Activated CD4-positive, alpha-beta T cell treated with anti-CD3 and anti-CD28 coated beads, Interleukin-2, amount 10 ng/mL, durations not matched to agents 24 days and 14 days (primary cell): ENCODE data around the gene KRTDAP. TPM values are rescaled to one million over a fixed set of nuclear protein-coding genes. Genes with fewer than 3 reads are reported as not detected.

ENCODE experiments used
- DNase-seq: peaks from one replicate; pipeline ENCODE4 v3.0.0; 2022
- H3K27ac Mint-ChIP-seq: one replicate; pipeline ENCODE4 v1.8.0; 2022; ENCODE audit warnings: mild to moderate bottlenecking, mixed read lengths
- H3K27me3 Mint-ChIP-seq: one replicate; pipeline ENCODE4 v1.8.0; 2022; ENCODE audit warnings: mixed read lengths
- H3K36me3 Mint-ChIP-seq: one replicate; pipeline ENCODE4 v1.8.0; 2022; ENCODE audit warnings: low read depth, mild to moderate bottlenecking, mixed read lengths
- H3K4me1 Mint-ChIP-seq: one replicate; pipeline ENCODE4 v1.8.0; 2021; ENCODE audit warnings: mixed read lengths
- H3K4me3 Mint-ChIP-seq: one replicate; pipeline ENCODE4 v1.8.0; 2022; ENCODE audit warnings: mild to moderate bottlenecking, moderate library complexity, mixed read lengths
- H3K9me3 Mint-ChIP-seq: one replicate; pipeline ENCODE4 v1.8.0; 2021; ENCODE audit warnings: mixed read lengths
- intact Hi-C: fragments of 100-400 bp; cut with micrococcal nuclease; formaldehyde crosslinking; loops from one replicate; pipeline ENCODE4 v1.15.1; 2023
- total RNA-seq: library from RNA; stranded (reverse); gene quantifications from 2 replicates; pipeline ENCODE4 v1.2.3, GENCODE V29; 2022

The KRTDAP gene
- total RNA-seq, 1 donor from 2014 or later, result not detected

DNA sequence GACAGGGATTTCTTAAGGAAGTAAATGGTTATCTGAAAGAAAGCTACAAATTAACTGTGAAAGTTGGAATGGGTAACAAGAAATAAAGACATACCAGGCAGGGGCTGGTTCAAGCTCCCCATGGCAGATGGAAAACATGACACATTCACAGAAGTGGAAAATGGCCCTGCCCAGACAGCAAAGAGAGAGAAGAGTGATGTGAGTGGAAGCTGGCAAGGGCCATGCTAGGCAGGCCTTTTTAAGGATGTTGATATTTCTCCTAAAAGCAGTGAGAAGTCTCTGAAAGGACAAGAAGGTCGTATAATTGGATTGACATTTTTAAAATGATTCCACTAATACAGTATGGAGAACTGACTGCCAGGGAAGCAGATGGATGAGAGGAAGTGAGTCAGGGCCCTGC, 45.5 kb downstream of the KRTDAP start:
- intact Hi-C loops, result no loop called here
- peaks cover 43% of the 10 kb centered on the region for H3K27me3 Mint-ChIP-seq
- no peaks in the 10 kb centered on the region for H3K9me3 Mint-ChIP-seq
- no peaks in the 10 kb centered on the region for H3K36me3 Mint-ChIP-seq
- H3K4me1 Mint-ChIP-seq, result peaks cover 14% of the 10 kb centered on the region
- no peak overlapping the region for H3K27ac Mint-ChIP-seq
- DNase-seq, result no peak
- no peak overlapping the region for H3K4me3 Mint-ChIP-seq

DNA sequence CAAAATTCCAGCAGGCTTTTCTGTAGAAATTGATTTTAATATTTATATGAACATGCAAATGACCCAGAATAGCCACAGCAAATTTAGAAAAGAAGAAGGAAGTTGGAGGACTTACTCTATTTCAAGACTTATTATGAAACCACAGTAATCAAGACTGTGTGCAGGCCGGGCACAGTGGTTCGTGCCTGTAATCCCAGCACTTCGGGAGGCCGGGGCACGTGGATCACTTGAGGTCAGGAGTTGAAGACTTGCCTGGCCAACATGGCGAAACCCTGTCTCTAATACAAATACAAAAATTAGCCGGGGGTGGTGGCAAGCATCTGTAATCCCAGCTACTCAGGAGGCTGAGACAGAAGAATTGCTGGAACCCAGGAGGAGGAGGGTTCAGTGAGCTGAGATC, 48.2 kb downstream of the KRTDAP start:
- H3K9me3 Mint-ChIP-seq, result no peaks in the 10 kb centered on the region
- intact Hi-C loops, result no loop called here

DNA sequence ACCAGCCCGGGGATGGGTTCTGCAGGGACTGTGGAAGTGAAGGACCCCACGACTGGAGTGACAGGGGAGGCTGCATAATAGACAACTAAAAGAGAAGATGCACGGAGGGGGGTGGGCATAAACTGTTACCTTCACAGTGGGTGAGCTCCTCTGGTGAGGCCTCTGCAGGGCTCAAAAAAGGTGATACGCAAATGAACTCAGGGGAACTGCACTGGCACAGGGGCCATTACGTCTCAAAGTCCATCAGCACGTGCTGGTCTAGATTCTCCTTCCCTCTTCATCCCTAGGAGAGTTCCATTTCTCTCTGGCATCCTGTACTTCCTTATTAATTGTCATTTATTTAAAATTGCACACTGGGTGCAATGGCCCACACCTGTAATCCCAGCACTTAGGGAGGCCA, 50.3 kb downstream of the KRTDAP start:
- H3K9me3 Mint-ChIP-seq, result no peaks in the 10 kb centered on the region
- intact Hi-C loops, result no loop called here
- peaks cover 21% of the 10 kb centered on the region for H3K4me1 Mint-ChIP-seq
- no peak overlapping the region for H3K27ac Mint-ChIP-seq
- H3K27me3 Mint-ChIP-seq, result peaks cover 21% of the 10 kb centered on the region
- DNase-seq, result no peak
- H3K4me3 Mint-ChIP-seq, result no peak overlapping the region
- no peaks in the 10 kb centered on the region for H3K36me3 Mint-ChIP-seq

More for the DNA sequence above, 48.2 kb downstream of the KRTDAP start:
- no peaks in the 10 kb centered on the region for H3K36me3 Mint-ChIP-seq
- no peak for DNase-seq
- H3K27ac Mint-ChIP-seq, result no peak overlapping the region
- no peak overlapping the region for H3K4me3 Mint-ChIP-seq
- peaks cover 35% of the 10 kb centered on the region for H3K27me3 Mint-ChIP-seq
- H3K4me1 Mint-ChIP-seq, result peaks cover 15% of the 10 kb centered on the region

GRCh38 chr19:35438527-35438926, 51.7 kb downstream of the KRTDAP start:
- Mint-ChIP-seq H3K36me3 (no peaks in the 10 kb centered on the region), H3K27me3 (peaks cover 19% of the 10 kb centered on the region), H3K4me3 (no peak overlapping the region), H3K27ac (no peak overlapping the region), H3K4me1 (peaks cover 17% of the 10 kb centered on the region), H3K9me3 (no peaks in the 10 kb centered on the region)
- intact Hi-C loops, result no loop called here
- DNase-seq, result no peak

DNA sequence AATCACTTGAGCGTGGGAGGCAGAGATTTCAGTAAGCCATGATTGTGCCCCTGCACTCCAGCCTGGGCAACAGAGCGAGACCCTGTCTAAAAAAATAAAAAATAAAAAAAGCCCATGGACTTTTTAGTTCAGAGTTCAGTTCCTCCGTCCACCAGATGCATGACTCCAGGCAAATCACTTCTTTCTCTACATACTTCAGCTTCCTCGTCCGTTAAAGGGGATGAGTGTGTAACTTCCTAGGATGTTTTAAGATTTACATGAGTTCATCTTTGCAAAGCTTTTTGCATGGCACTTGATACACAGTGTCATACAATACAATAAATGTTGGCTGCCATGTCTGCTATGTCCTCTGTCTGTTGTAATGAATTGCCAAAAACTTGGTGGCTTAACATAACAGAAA, 52.2 kb downstream of the KRTDAP start:
- DNase-seq, result no peak
- Mint-ChIP-seq H3K4me1 (peaks cover 17% of the 10 kb centered on the region), H3K4me3 (no peak overlapping the region), H3K27me3 (peaks cover 24% of the 10 kb centered on the region), H3K27ac (no peak overlapping the region), H3K9me3 (no peaks in the 10 kb centered on the region), H3K36me3 (no peaks in the 10 kb centered on the region)
- intact Hi-C loops, result no loop called here

DNA sequence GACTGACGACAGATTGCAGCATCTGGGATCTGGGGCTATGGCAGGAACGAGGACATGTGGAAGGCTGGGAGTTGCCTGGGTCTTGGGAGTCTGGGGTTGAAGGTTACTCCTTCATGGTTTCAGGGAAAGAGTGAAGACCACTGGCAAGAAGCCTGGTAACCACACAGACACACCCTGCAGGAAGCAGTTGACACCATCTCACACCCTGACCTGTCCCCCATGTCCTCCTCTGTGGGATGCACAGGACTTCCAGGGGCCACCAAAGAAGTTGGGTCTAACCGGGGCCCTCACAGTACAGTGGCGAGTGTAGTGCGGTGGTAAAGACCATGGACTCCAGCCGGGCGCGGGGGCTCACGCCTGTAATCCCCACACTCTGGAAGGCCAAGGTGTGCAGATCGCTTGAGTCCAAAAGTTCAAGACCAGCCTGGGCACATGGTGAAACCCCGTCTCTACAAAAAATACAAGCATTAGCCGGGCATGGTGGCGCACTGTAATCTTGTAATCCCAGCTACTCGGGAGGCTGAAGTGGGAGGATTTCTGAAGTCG, 52.8 kb downstream of the KRTDAP start:
- Mint-ChIP-seq H3K27me3 (peaks cover 24% of the 10 kb centered on the region), H3K4me3 (no peak overlapping the region), H3K36me3 (no peaks in the 10 kb centered on the region), H3K27ac (no peak overlapping the region), H3K9me3 (peaks cover 3% of the 10 kb centered on the region), H3K4me1 (peaks cover 17% of the 10 kb centered on the region)
- DNase-seq, result no peak
- intact Hi-C loops, result no loop called here

Other genes with a start within 250 kb of the KRTDAP start
- 2.2 and 2.8 TPM in 2 replicates for gene LSR, start 241.5 kb downstream of the KRTDAP start, total RNA-seq
- 147 TPM in 2 replicates for gene USF2, start 221.5 kb downstream of the KRTDAP start, total RNA-seq
- 0.40 TPM in 2 replicates for gene HAMP, start 207.9 kb downstream of the KRTDAP start, total RNA-seq
- gene MAG, start 198.3 kb downstream of the KRTDAP start, total RNA-seq, result 0.17 TPM in 1 of 2 replicates, not detected in the other
- gene CD22, start 161.3 kb downstream of the KRTDAP start, total RNA-seq, result 3.4 and 4.1 TPM in 2 replicates
- gene FFAR1, start 142.6 kb downstream of the KRTDAP start, total RNA-seq, result 0.12 and 0.14 TPM in 2 replicates
- gene FFAR3, start 132.0 kb downstream of the KRTDAP start, total RNA-seq, result 0.21 and 0.69 TPM in 2 replicates
- 0.21 TPM in 1 of 2 replicates, not detected in the other for gene GPR42, start 119.4 kb downstream of the KRTDAP start, total RNA-seq
- not detected in 2 replicates for gene FFAR2, start 42.2 kb downstream of the KRTDAP start, total RNA-seq
- gene DMKN, start 23.2 kb upstream of the KRTDAP start, total RNA-seq, result not detected in 2 replicates
- not detected in 2 replicates for gene SBSN, start 37.8 kb upstream of the KRTDAP start, total RNA-seq
- not detected in 2 replicates for gene GAPDHS, start 43.0 kb upstream of the KRTDAP start, total RNA-seq
- 132 and 134 TPM in 2 replicates for gene TMEM147, start 55.2 kb upstream of the KRTDAP start, total RNA-seq
- gene ATP4A, start 73.2 kb upstream of the KRTDAP start, total RNA-seq, result not detected in 2 replicates
- gene PMIS2, start 95.7 kb upstream of the KRTDAP start, total RNA-seq, result not detected in 2 replicates
- 45.8 TPM in 2 replicates for gene HAUS5, start 122.3 kb upstream of the KRTDAP start, total RNA-seq
- 114 and 115 TPM in 2 replicates for gene RBM42, start 138.6 kb upstream of the KRTDAP start, total RNA-seq
- 0.93 and 1.1 TPM in 2 replicates for gene ETV2, start 151.3 kb upstream of the KRTDAP start, total RNA-seq
- 451 and 472 TPM in 2 replicates for gene COX6B1, start 157.9 kb upstream of the KRTDAP start, total RNA-seq
- gene UPK1A, start 176.1 kb upstream of the KRTDAP start, total RNA-seq, result 0.77 and 0.92 TPM in 2 replicates
- 140 and 142 TPM in 2 replicates for gene ZBTB32, start 214.1 kb upstream of the KRTDAP start, total RNA-seq
- gene KMT2B, start 227.5 kb upstream of the KRTDAP start, total RNA-seq, result 60.0 and 64.5 TPM in 2 replicates